Ovary (tissue), 9 donors: ENCODE measurements around the gene PSTPIP2. TPM values are rescaled to one million over a fixed set of nuclear protein-coding genes. Genes with fewer than 3 reads are reported as not detected.

ENCODE experiments used
- DNase-seq, 5 donors: peaks; one replicate each; pipeline ENCODE4 v3.0.0-alpha.2; 2019 to 2020
- H3K27ac ChIP-seq, 2 donors: fragments of 200-600 bp; one replicate each; pipeline versions ENCODE4 v1.5.1 to v1.8.0; 2019 to 2022
- H3K27me3 ChIP-seq: fragments of 200-600 bp; one replicate; pipeline ENCODE4 v1.8.0; 2022
- H3K36me3 ChIP-seq: fragments of 200-600 bp; sonication (generic); one replicate; pipeline ENCODE4 v1.5.1; 2019
- H3K4me1 ChIP-seq: one replicate; pipeline ENCODE4 v1.8.1; 2013; ENCODE audit warnings: mild to moderate bottlenecking, moderate library complexity; ENCODE audit not compliant: insufficient read depth
- H3K4me3 ChIP-seq: fragments of 200-600 bp; sonication (generic); one replicate; pipeline ENCODE4 v1.5.1; 2017
- H3K9me3 ChIP-seq, 2 donors: fragments of 200-600 bp in 1 of 2; sonication (generic) in 1 of 2; one replicate each; pipeline versions ENCODE4 v1.5.1 to v1.8.1; 2013 to 2019; ENCODE audit warnings: mild to moderate bottlenecking in 1 of 2, moderate library complexity in 1 of 2
- EP300 ChIP-seq: sonication (generic); formaldehyde crosslinking; IDR thresholded peaks from one replicate; pipeline ENCODE4 v1.6.1; 2017; ENCODE audit warnings: antibody characterized with exemption
- POLR2A ChIP-seq: fragments of 450-650 bp; IDR thresholded peaks from one replicate; pipeline ENCODE4 v1.6.1; 2017; ENCODE audit warnings: antibody characterized with exemption, mild to moderate bottlenecking, moderate library complexity
- whole genome bisulfite sequencing, 3 donors: extraction: QIAGEN DNeasy Blood & Tissue Kit in 1 of 3; methylation state at CpG; one replicate each; pipeline versions ENCODE4 v1.1.5 to v1.1.7; 2013 to 2017; 5-methylcytosine and 5-hydroxymethylcytosine counted together
- intact Hi-C, 4 donors: fragments of 100-400 bp; cut with DNase I; formaldehyde crosslinking; loops; one replicate each; pipeline versions ENCODE4 v1.11.0 to v1.15.1; 2022 to 2023
- polyA plus RNA-seq, 2 donors: library from polyadenylated mRNA; stranded (reverse); fragments of 200-250 nt in 1 of 2; fragments of 350-450 nt in 1 of 2; fragmentation: Illumina TruSeq in 1 of 2; extraction: RNeasy Lipid Tissue Mini Kit (QIAGEN cat#74804) in 1 of 2; gene quantifications; one replicate each; pipeline ENCODE4 v1.2.3, GENCODE V29; 2013 to 2014
- total RNA-seq, 7 donors: library from RNA; depleted of rRNA in 2 of 7; stranded (reverse); fragments of >200 nt in 2 of 7; fragmentation: NEBNext Ultra II Directional in 3 of 7; extraction: Animal tissue kit (Norgen Biotek cat#: 25700) in 3 of 7; gene quantifications; one replicate each; pipeline versions ENCODE4 v1.1.0 to v1.2.4, GENCODE V29; 2016 to 2023
- TF ChIP-seq, protein P1 (sequence below), 3 donors: fragments of 450-650 bp in 2 of 3; fragments of 200-600 bp in 1 of 3; IDR thresholded peaks; one replicate each; pipeline versions ENCODE4 v1.5.1 to v1.8.0; 2016 to 2022; ENCODE audit warnings: antibody characterized with exemption in 3 of 3, mild to moderate bottlenecking in 1 of 3
- donor health status: DM: no; HTN: no; CAD: no; lungs with moderate emphysema.
- donor health status: DM: no; HTN: no; CAD: no.
- donor health status: Bipolar disorder and iron deficiency.
- donor health status: DM: yes; HTN: yes; CAD: no.
- donor health status: DM: no; HTN: no; CAD: no.
- donor health status: DM: yes; HTN: yes; CAD: no.

The PSTPIP2 gene
- total and polyA plus RNA-seq, 9 donors = 3.0 to 22.3 (median 5.3) TPM

DNA sequence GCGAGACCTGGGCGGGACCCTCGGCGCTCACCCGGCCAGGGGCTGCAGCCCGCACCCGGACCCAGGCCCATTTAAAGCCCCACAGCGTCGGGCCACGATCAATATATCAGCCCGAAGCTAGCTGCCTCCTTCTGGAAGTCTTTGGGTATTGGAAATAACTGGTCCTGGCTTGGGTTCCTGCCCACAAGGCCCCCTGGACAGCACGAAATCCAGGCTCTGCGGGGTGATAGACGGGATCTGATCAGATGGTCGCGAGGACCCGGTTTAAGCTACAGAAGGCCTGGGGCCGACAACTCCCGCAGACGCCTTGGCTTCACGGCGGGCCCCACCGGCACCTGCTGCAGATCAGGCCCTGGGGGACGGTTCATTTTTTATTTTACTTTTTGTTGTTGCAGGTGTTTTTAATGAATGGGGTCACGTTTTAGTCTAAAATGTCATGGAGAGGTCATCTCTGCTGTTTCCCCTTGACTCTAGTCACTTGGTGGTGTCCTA, 362 bp upstream of the PSTPIP2 start:
- no peaks in the 10 kb centered on the region for H3K9me3 ChIP-seq
- H3K27ac ChIP-seq = no peak overlapping the region
- WGBS, 3 donors = 11 to 18% (median 13%) methylated on average over 25 of the region's 25 CpGs
- H3K27me3 ChIP-seq = no peaks in the 10 kb centered on the region
- TF ChIP-seq, protein P1, sequence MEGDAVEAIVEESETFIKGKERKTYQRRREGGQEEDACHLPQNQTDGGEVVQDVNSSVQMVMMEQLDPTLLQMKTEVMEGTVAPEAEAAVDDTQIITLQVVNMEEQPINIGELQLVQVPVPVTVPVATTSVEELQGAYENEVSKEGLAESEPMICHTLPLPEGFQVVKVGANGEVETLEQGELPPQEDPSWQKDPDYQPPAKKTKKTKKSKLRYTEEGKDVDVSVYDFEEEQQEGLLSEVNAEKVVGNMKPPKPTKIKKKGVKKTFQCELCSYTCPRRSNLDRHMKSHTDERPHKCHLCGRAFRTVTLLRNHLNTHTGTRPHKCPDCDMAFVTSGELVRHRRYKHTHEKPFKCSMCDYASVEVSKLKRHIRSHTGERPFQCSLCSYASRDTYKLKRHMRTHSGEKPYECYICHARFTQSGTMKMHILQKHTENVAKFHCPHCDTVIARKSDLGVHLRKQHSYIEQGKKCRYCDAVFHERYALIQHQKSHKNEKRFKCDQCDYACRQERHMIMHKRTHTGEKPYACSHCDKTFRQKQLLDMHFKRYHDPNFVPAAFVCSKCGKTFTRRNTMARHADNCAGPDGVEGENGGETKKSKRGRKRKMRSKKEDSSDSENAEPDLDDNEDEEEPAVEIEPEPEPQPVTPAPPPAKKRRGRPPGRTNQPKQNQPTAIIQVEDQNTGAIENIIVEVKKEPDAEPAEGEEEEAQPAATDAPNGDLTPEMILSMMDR (IDR thresholded peaks at IDR 0.05) = no peak
- TF ChIP-seq EP300 (no peak), POLR2A (no peak)
- no peaks in the 10 kb centered on the region for H3K36me3 ChIP-seq
- intact Hi-C loops = loop anchor here in 2 of 4 donors (10.0 kb wide), 2 partner anchors 108 to 408 kb away; partner anchors contain the start of gene EPG5 (in 1 of the 2)
- H3K4me1 ChIP-seq = peaks cover 9% of the 10 kb centered on the region
- peak overlapping the region; percentile 84 for H3K4me3 ChIP-seq
- DNase-seq = no peak

DNA sequence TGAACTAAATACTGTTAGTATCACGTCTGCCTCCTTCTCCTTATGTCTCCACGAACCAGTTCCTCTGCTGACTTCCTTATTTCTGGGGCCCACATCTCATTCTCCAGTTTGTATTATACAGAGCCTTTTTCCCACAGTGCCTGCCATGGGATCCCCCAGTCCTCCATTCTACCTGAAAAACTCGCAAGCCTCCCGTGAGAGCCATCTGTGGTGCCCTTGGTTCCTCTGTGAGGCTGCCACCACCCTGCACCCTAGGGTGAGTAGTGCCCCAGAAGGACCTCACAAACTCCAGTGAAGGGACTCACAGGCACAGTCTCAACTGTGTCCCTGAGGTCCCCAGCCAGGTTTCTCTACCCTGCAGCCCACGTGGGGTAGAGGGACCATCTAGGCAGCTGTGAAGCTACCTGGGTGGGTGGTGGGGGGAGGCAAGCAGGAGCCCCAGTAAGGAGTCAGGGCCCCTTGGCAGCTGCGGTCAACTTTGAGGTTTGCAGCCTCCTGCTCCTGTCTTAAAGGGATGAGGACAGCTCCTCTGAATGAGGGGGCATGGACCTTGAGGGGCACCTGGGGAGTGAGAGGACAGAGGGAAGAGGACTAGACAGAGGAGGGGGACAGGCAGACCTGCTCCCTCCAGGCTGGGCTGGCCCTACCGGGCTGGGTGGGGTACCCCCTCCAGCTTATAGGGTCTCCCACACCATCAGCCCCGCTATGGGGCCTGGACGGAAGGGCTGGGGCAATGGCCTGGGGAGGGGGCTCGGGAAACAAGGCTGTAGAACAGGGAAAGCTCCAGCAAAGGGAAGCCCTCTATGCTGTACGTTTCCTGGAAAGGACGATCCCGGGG, 1.0 kb downstream of the PSTPIP2 start:
- WGBS, 3 donors = 35 to 44% (median 36%) methylated on average over 13 of the region's 13 CpGs
- intact Hi-C loops = loop anchor here in 2 of 4 donors (10.0 kb wide), 2 partner anchors 106 to 406 kb away; partner anchors contain the start of gene EPG5 (in 1 of the 2)
- peak overlapping the region in 1 of 2 donors; percentile 22 for H3K27ac ChIP-seq
- H3K27me3 ChIP-seq = no peaks in the 10 kb centered on the region
- H3K4me3 ChIP-seq = peak overlapping the region; percentile 84
- DNase-seq = no peak
- H3K4me1 ChIP-seq = peaks cover 9% of the 10 kb centered on the region
- no peaks in the 10 kb centered on the region for H3K36me3 ChIP-seq
- TF ChIP-seq EP300 = no peak
- TF ChIP-seq, protein P1 (IDR thresholded peaks at IDR 0.05) = no peak
- TF ChIP-seq POLR2A = no peak
- H3K9me3 ChIP-seq = no peaks in the 10 kb centered on the region

DNA sequence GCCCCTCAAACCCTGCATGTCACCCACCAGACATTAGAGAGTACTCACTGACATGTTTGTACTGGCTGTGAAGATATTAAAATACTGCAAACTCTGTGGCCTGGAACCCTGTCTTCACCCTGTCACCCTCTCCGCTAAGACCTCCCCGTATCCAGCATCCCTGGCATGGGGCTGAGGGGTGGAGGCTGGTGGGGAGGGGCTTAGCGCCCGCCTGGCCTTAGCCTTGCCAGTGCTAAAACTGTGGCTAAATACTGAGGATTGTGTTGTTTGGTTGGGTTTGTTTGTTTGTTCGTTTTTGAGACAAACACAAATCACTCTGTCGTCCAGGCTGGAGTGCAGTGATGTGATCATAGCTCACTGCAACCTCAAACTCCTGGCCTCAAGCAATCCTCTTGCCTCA, 1.8 kb downstream of the PSTPIP2 start:
- H3K4me3 ChIP-seq = no peak overlapping the region
- no peak overlapping the region for H3K27ac ChIP-seq
- TF ChIP-seq EP300 (no peak), POLR2A (no peak)
- TF ChIP-seq, protein P1 (IDR thresholded peaks at IDR 0.05) = no peak
- H3K27me3 ChIP-seq = no peaks in the 10 kb centered on the region
- no peak for DNase-seq
- no peaks in the 10 kb centered on the region for H3K9me3 ChIP-seq
- H3K36me3 ChIP-seq = no peaks in the 10 kb centered on the region
- peaks cover 9% of the 10 kb centered on the region for H3K4me1 ChIP-seq
- intact Hi-C loops = loop anchor here in 2 of 4 donors (10.0 kb wide), 2 partner anchors 105 to 405 kb away; partner anchors contain the start of gene EPG5 (in 1 of the 2)
- 81 to 93% (median 83%) methylated on average over 6 of the region's 6 CpGs for WGBS, 3 donors

DNA sequence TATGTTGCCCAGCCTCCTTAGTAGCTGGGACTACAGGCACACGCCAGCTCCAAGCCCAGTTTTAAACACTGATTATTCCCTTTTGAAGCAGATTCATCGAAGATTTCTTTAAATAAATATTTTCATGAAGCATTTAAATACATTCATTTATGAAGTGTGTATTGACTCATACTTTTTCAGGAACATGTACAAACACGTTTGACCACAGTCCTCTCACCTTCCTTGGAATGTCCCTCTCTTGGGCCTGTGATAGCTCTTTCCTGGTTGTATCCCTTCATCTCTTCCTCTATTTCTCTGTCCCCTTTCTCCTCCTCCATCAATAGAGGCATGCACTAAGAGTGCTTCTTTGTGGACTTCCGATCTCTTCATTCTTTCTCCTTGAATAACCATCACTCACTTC, 2.5 kb downstream of the PSTPIP2 start:
- Histone ChIP-seq H3K9me3 (no peaks in the 10 kb centered on the region), H3K27me3 (no peaks in the 10 kb centered on the region), H3K36me3 (no peaks in the 10 kb centered on the region), H3K4me1 (peaks cover 9% of the 10 kb centered on the region), H3K27ac (no peak overlapping the region), H3K4me3 (no peak overlapping the region)
- WGBS, 3 donors = 81 to 87% (median 84%) methylated on average over 4 of the region's 4 CpGs
- DNase-seq = no peak
- TF ChIP-seq POLR2A (no peak), EP300 (no peak)
- TF ChIP-seq, protein P1 (IDR thresholded peaks at IDR 0.05) = no peak
- intact Hi-C loops = loop anchor here in 1 of 4 donors (2.0 kb wide), 1 partner anchor 17 kb away; no protein-coding TSS in a partner anchor
